Measurements from ENCODE around the gene DRG1. TPM values are rescaled to one million over a fixed set of nuclear protein-coding genes. Genes with fewer than 3 reads are reported as not detected.
"Not testable (repeated sequence)": the region's sequence is repeated elsewhere in the genome, so short reads cannot be mapped to it uniquely, and the experiment has no call there.

Gene DRG1
- total RNA-seq, 4 donors from 2014 or later, result 31.3 to 84.2 (median 33.2) TPM

- Histone ChIP-seq H3K4me1 (no peaks in the 10 kb centered on the region), H3K4me3 (no peak overlapping the region), H3K27me3 (no peaks in the 10 kb centered on the region), H3K9me3 (no peaks in the 10 kb centered on the region), H3K27ac (no peak overlapping the region), H3K36me3 (no peaks in the 10 kb centered on the region)
- no peak for TF ChIP-seq CTCF (IDR thresholded peaks at IDR 0.05)
- TF ChIP-seq POLR2A (IDR thresholded peaks at IDR 0.05), result no peak
- DNase-seq, result no peak
These were observed 37.7 kb upstream of the DRG1 start for GRCh38 chr22:31361743-31362142.

GRCh38 chr22:31363885-31364465 is 35.4 kb upstream of the DRG1 start:
- Histone ChIP-seq H3K4me1 (no peaks in the 10 kb centered on the region), H3K4me3 (no peak overlapping the region), H3K36me3 (no peaks in the 10 kb centered on the region), H3K27me3 (no peaks in the 10 kb centered on the region), H3K27ac (no peak overlapping the region), H3K9me3 (no peaks in the 10 kb centered on the region)
- DNase-seq, result no peak
- TF ChIP-seq CTCF (IDR thresholded peaks at IDR 0.05) (no peak), POLR2A (IDR thresholded peaks at IDR 0.05) (no peak)

DNA sequence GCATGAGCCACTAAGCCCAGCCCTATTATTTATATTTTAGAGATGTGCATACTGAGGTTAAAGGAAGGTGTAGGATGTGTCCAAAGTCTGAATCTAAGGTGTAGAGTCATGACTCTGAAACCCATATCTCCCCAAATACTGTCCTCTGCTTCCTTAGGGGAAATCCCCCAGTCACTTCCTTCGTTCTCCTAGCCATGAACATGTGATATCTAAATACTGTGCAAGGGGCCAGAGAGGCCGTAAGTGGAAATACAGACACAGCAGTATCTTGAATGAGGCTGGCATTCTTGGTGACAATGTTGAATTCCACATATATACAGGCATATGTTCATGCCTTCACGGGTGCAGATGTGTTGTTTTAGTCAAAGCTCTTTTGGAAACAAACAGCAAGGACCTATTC is 32.0 kb upstream of the DRG1 start:
- H3K4me3 ChIP-seq, result no peak overlapping the region
- no peaks in the 10 kb centered on the region for H3K9me3 ChIP-seq
- H3K27ac ChIP-seq, result no peak overlapping the region
- H3K27me3 ChIP-seq, result no peaks in the 10 kb centered on the region
- TF ChIP-seq POLR2A (IDR thresholded peaks at IDR 0.05) (no peak), CTCF (IDR thresholded peaks at IDR 0.05) (no peak)
- no peak for DNase-seq
- H3K4me1 ChIP-seq, result no peaks in the 10 kb centered on the region
- no peaks in the 10 kb centered on the region for H3K36me3 ChIP-seq

- TF ChIP-seq POLR2A (IDR thresholded peaks at IDR 0.05) (no peak), CTCF (IDR thresholded peaks at IDR 0.05) (no peak)
- no peaks in the 10 kb centered on the region for H3K27me3 ChIP-seq
- H3K9me3 ChIP-seq, result no peaks in the 10 kb centered on the region
- H3K4me1 ChIP-seq, result no peaks in the 10 kb centered on the region
- DNase-seq, result no peak
- no peak overlapping the region for H3K27ac ChIP-seq
- H3K36me3 ChIP-seq, result no peaks in the 10 kb centered on the region
- no peak overlapping the region for H3K4me3 ChIP-seq
These were observed 21.8 kb upstream of the DRG1 start for GRCh38 chr22:31377612-31378011.

GRCh38 chr22:31378123-31378522 is 21.3 kb upstream of the DRG1 start:
- Histone ChIP-seq H3K4me3 (no peak overlapping the region), H3K27ac (no peak overlapping the region), H3K4me1 (no peaks in the 10 kb centered on the region), H3K36me3 (no peaks in the 10 kb centered on the region), H3K9me3 (no peaks in the 10 kb centered on the region), H3K27me3 (no peaks in the 10 kb centered on the region)
- DNase-seq, result no peak
- TF ChIP-seq POLR2A (IDR thresholded peaks at IDR 0.05) (no peak), CTCF (IDR thresholded peaks at IDR 0.05) (no peak)

GRCh38 chr22:31378651-31379050 is 20.8 kb upstream of the DRG1 start:
- DNase-seq, H3K4me1 ChIP-seq, H3K27me3 ChIP-seq, H3K4me3 ChIP-seq, H3K9me3 ChIP-seq, H3K36me3 ChIP-seq, H3K27ac ChIP-seq: not testable (repeated sequence)

All from Peyer's patch (tissue), 4 donors.